Stimulated activated CD8-positive, alpha-beta memory T cell treated with anti-CD3 and anti-CD28 coated beads, Interleukin-15, amount 100 ng/mL, for 1 hour (primary cell): ENCODE results near the gene PIK3AP1.
A peak's percentile ranks its signal among the peaks of the same experiment; 100 is the strongest.
"Not testable (repeated sequence)": the region's sequence is repeated elsewhere in the genome, so short reads cannot be mapped to it uniquely, and the experiment has no call there.

Experiments
- DNase-seq: peaks from one replicate; pipeline ENCODE4 v3.0.0-alpha.2; 2020; ENCODE audit warnings: low read depth

Gene PIK3AP1, protein sequence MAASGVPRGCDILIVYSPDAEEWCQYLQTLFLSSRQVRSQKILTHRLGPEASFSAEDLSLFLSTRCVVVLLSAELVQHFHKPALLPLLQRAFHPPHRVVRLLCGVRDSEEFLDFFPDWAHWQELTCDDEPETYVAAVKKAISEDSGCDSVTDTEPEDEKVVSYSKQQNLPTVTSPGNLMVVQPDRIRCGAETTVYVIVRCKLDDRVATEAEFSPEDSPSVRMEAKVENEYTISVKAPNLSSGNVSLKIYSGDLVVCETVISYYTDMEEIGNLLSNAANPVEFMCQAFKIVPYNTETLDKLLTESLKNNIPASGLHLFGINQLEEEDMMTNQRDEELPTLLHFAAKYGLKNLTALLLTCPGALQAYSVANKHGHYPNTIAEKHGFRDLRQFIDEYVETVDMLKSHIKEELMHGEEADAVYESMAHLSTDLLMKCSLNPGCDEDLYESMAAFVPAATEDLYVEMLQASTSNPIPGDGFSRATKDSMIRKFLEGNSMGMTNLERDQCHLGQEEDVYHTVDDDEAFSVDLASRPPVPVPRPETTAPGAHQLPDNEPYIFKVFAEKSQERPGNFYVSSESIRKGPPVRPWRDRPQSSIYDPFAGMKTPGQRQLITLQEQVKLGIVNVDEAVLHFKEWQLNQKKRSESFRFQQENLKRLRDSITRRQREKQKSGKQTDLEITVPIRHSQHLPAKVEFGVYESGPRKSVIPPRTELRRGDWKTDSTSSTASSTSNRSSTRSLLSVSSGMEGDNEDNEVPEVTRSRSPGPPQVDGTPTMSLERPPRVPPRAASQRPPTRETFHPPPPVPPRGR

DNA sequence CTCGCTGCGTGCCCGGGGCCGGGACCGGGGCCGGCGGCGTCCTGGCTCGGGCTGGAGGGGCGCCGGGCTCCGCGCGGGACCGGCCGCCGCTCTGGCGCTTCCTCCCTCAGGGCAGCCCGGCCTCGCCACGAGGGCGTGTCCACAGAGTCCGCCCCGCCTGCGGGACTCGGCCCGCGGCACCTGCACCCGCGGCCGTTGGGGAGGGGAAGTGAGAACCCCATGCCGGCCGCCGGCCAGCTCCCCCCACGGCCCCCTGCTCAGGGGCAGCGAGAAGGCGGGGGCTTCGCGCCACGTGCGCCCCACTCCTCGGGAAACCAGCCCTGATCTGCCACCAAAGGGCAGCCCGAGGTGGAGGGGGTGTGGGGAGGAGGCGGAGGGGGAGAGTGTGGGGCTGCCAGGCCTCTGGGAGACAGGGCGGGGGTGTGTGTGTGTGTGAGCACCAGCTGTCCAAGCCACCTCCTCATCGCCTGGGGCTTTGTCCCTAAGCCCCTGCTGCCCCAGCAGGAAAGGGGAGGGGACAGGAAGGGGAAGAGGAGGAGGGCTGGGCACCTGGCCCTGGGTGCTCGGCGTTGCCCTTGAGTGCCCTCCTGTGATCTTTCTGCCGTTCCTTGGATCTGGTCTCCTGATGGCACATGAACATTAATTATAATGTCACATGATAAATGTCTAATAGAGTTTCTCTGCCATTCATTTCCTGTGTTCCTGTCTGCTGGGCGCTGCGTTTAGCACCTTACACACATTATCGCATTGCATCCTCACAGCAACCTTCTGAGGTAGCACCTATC, at the start of gene PIK3AP1:
Gene PIK3AP1, minus strand, starts transcription at position 93 of the 785 bp plus-strand sequence. CDS start 120 bp downstream, outside the sequence.
- peak; percentile 7 for DNase-seq

DNA sequence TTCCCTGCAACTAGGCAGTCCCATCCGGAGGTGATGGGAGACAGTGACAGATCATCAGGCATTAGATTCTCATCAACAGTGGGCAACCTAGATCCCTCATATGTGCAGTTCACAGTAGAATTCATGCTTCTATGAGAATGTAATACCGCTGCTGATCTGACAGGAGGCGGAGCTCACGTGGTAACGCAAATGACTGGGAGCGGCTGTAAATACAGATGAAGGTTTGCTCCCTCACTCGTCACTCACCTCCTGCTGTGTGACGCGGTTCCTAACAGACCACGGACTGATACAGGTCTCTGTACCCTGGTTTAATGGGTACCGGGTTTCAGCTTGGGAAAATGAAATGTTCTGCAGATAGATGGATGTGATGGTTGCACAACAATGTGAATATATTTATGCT, 47.8 kb upstream of the PIK3AP1 start:
- DNase-seq = no peak

- no peak for DNase-seq
Measured at GRCh38 chr10:96767611-96768010, 47.3 kb upstream of the PIK3AP1 start.

DNA sequence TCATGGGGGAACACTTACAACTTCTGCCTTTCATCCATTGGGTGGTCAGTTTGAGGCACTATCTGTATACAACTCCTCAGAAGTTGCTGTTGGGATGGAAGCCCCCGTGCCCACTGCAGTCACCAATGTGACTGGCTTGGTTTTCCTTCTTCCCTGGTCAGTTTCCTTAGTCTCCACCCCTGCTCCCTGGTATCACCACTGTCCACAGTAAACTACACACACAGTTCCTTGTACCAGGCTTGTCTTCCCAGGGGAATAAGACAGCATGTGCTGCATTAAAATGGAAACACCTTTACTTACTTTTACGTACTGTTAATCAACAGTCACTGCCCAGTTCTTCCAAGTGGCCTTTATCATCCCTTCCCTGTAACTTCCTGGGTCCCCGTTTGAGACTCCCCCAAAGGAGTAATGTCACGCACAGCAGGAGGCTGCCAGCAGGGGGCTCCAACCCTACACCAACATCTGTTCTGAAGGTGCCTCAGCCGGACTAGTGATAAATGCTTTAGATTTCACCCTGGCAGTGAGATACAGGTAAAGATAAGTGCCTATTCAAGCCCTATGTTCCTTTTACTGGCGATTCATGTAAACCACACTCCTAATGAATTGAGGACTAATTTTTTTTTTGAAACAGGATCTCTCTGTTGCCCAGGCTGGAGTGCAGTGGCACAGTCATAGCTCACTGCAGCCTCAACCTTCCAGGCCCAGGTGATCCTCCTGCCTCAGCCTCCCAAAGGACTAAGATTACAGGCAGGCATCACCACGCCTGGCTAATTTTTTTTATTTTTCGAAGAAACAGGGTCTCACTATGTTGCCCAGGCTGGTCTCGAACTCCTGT, 45.3 kb upstream of the PIK3AP1 start:
- DNase-seq = peak; percentile 65

DNA sequence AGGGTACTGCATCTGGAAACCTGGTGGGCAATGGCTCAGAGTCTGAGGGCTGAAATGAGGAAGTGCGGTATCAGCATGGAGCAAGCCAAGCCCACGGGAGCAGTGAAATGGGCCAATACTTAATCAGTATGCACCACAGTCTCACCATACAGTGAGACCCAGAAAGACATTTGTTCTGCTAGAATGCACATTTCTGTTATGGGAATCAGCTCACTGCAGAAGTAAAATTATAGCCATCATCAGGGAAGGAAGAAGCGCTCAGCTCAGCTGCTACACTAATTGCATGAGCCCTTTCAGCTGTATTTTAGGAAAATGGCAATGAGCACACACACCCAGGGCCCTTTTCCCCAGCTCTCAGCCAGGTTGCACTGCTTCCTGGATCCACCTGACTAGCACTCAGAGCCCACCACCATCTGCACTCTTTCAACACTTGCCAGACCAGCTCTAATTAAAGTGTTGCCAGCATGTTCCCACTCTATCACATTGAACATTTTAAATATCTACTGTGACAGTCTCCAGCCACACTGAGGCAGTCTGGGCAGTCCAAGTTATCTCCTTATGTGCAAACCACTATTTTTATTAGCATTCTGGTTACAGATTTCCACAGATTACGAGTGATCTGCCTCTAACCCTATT, 44.2 kb upstream of the PIK3AP1 start:
- DNase-seq = no peak

DNA sequence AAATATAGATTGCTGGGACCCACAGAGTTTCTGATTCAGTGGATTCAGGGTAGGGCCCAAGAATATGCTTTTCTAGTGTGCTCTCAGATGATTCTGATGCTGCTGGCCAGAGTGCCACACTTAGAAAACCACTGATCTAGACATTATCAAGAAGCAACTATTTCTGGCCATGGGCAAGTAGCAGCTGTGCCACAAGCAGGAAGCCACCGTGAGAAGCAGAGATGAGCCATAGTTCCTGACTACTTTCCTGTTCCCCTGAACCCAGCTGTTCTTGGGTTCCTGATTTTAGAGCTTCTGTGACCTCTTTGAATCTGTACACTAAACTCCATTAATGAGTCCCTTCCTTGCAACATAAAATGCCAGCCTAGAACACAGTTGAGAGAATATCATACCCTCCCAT, 38.1 kb upstream of the PIK3AP1 start:
- DNase-seq = no peak

DNA sequence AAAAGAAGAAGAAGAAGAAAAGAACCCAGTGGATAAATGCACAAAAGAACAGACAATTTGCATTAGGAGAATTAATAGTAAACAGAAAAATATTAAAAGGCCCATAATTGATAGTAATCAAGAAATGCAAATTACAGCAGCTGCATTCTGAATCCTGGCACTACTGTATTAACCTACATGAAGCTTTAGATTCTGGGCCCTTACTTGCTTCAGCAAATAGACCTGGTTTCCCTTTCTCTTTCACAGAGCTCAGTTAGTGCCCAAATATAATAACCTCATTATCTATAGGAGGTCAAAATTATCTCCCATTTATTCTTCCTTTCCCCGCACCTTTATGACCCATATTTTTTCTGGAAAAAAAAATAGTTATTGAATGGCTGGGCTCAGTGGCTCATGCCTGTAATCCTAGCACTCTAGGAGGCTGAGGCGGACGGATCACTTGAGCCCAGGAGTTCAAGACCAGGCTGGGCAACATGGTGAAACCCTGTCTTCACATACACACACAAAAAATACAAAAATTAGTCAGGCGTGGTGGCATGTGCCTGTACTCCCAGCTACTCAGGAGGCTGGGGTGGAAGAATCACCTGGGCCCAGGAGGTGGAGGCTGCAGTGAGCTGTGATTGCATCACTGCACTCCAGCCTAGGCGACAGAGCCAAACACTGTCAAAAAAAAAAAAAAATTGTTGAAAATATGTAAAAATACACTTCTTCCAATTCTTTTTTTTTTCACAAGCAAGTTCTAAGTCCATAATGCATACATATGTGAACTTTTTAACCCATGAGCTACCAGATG, 36.0 kb upstream of the PIK3AP1 start:
- DNase-seq = no peak

DNA sequence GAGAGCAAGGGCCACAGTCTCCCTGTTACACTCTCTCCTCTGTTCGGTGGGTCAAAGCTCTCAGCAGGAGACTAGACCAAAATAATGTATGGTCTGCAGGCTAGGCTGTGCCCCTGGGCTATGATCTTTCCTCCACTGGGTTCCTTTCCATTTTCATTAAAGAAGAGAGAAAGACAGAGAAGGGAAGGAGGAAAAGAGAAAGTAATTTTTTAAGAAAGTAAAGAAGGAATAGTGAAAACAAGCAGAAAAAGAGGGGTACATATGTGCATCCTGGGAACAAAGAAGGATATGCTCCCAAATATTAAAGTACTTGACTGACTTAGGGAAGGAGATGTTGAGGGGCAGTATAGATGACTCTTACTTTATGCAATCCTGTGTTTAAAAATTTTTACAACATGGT, 33.6 kb upstream of the PIK3AP1 start:
- no peak for DNase-seq

DNA sequence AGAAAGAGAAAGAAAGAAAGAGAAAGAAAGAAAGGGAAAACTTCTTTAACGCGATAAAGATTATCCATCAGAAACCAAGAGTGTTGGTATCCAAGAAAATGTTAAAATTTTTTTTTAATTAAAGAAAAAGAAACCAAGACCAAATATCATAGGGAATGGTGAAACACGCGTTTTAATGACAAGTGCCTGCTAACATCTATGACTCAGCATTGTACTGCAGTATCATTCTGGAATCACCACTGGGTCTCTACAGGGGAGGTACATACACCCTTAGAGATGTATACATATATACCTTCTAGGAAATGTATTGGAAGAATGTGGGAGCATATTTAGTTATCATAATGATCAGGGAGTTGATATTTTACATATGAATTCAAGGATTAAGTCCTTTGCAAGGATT, 32.1 kb upstream of the PIK3AP1 start:
- DNase-seq = no peak

DNA sequence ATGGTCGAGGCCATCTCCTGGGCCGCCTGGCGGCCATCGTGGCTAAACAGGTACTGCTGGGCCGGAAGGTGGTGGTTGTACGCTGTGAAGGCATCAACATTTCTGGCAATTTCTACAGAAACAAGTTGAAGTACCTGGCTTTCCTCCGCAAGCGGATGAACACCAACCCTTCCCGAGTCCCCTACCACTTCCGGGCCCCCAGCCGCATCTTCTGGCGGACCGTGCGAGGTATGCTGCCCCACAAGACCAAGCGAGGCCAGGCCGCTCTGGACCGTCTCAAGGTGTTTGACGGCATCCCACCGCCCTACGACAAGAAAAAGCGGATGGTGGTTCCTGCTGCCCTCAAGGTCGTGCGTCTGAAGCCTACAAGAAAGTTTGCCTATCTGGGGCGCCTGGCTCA, 30.0 kb upstream of the PIK3AP1 start:
- not testable (repeated sequence) for DNase-seq

- no peak for DNase-seq
Measured at GRCh38 chr10:96747734-96748550, 27.6 kb upstream of the PIK3AP1 start.

DNA sequence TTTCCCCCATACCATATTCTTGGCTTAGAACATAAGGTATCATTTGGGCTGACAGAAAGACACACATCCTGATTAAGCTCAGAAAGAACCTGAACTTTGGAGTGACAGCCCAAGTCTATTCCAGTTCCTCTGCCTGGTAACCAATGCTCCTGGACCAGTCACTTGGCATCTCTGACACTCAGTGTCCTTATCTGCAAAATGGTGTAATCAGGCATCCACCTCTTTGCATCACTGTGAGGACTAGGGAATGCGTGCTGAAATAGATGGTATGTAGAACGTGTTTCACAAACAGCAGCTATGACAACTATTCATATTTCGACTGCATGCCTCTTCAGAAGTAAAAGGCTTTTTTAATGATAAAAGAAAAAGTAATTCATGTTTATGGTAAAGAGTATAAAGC, 26.2 kb upstream of the PIK3AP1 start:
- no peak for DNase-seq

- DNase-seq = no peak
Measured at GRCh38 chr10:96745950-96746349, 25.6 kb upstream of the PIK3AP1 start.

- DNase-seq = no peak
Measured at GRCh38 chr10:96743988-96744585, 23.8 kb upstream of the PIK3AP1 start.

DNA sequence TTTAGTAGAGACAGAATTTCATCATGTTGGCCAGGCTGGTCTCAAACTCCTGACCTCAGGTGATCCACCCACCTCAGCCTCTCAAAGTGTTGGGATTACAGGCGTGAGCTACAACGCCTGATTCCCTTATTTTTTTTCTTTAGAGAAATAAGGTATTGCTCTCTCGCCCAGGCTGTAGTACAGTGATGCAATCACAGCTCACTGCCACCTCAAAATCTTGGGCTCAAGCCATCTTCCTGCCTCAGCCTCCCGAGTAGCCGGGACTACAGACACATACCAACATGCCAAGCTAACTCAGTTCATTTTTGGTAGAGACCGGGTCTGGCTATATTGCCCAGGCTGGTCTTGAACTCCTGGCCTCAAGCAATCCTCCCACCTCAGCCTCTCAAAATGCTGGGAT, 21.2 kb upstream of the PIK3AP1 start:
- not testable (repeated sequence) for DNase-seq

DNA sequence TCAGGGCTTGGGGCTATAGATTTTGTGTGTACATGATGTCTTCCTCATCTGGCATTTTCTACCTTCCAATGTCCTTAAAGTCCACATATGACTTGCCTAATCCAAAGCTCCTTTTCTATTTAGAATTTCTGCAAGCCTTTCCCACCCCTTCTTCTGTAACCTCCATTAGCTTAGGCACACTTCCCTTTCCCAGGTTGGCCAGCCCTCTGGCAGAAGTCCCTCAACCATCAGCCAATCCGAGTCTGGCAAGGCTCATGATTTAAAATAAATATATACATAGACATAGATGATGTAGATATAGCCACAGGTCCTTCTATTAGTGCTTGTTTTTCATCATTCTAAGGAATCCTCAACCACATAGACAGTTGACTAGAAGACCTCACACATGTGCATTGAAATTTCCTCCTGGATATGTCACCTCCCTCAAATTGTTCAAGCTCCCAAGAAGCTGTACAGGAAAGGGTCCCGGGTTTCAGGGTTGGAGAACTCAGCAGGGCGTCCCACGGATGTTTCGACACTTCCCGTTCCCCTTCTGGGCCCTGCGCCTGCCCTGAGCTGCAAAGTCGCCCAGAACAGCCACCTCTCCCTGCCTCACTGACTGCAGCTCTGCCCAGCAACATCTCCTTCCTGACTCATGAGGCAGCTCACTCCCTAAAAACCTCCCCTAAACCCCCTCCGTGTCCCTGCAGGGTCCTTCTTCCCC, 20.4 kb upstream of the PIK3AP1 start:
- DNase-seq = no peak

- DNase-seq = no peak
Measured at GRCh38 chr10:96740141-96740540, 19.8 kb upstream of the PIK3AP1 start.

DNA sequence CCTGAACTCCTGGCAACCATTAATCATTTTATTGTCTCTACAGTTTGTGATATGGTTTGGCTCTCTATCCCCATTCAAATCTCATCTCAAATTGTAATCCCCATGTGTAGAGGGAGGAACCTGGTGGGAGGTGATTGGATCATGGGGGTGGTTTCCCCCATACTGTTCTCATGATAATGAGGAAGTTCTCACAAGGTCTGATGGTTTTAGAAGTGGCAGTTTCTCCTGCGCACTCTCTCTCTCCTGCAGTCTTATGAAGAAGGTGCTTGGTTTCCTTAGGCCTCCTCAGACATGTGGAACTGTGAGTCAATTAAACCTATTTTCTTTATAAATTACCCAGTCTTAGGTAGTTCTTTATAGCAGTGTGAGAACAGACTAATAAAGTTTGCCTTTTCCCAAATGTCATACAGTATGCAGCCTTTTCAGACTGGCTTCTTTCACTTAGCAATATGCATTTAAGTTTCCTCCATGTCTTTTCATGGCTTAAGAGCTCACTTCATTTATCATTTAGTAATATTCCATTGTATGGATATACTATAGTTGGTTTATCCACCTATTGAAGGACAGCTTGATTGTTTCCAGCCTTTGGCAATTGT, 17.1 kb upstream of the PIK3AP1 start:
- not testable (repeated sequence) for DNase-seq
